SK-N-SH (cell line): ENCODE data around the gene BRI3BP. TPM values are rescaled to one million over a fixed set of nuclear protein-coding genes. Genes with fewer than 3 reads are reported as not detected.

Experiments
- CTCF ChIA-PET: fragments of 300-600, 350-600 bp; formaldehyde crosslinking; extraction: SDS; loops from one replicate; lab custom pipeline; 2021; lab: Yijun Ruan, JAX
- POLR2A ChIA-PET: fragments of 350-600 bp; sonication (Branson Sonifier 250); formaldehyde crosslinking; extraction: SDS; loops from one replicate; lab custom pipeline; 2020; ENCODE audit warnings: antibody characterized with exemption, inconsistent platforms; lab: Yijun Ruan, JAX
- DNase-seq: peaks from one replicate; pipeline ENCODE4 v3.0.0; 2012
- H2AFZ ChIP-seq: fragments of 200-600 bp; sonication (generic); 2 replicates; pipeline ENCODE4 v1.8.1; 2016; ENCODE audit warnings: antibody characterized with exemption, mild to moderate bottlenecking, low read depth
- H3F3A ChIP-seq: fragments of 200-600 bp; sonication (generic); replicated peaks from 2 replicates; pipeline ENCODE3; 2016; ENCODE audit warnings: antibody characterized with exemption, mild to moderate bottlenecking; ENCODE audit not compliant: insufficient read depth
- H3K27ac ChIP-seq, 2 experiments: fragments of 200-500 bp in 1 of 2; fragments of 200-600 bp in 1 of 2; sonication (Bioruptor generic) in 1 of 2; sonication (generic), shearing (Covaris generic) in 1 of 2; 2 replicates each; pipeline versions ENCODE4 v1.5.1 to v1.6.1; 2014 to 2016; ENCODE audit warnings: low read depth in 2 of 2, inconsistent platforms in 1 of 2, low read length in 1 of 2, mild to moderate bottlenecking in 1 of 2, mixed read lengths in 1 of 2
- H3K27me3 ChIP-seq: fragments of 200-600 bp; sonication (generic), shearing (Covaris generic); 2 replicates; pipeline ENCODE4 v1.6.1; 2016; ENCODE audit warnings: mixed run types; ENCODE audit not compliant: insufficient read depth
- H3K36me3 ChIP-seq, 2 experiments: fragments of 200-500 bp in 1 of 2; fragments of 200-600 bp in 1 of 2; sonication (Bioruptor generic) in 1 of 2; sonication (generic) in 1 of 2; replicated peaks in 1 of 2; 2 replicates each; pipeline versions ENCODE3 to v1.5.1; 2014 to 2016; ENCODE audit warnings: low read length in 1 of 2, mild to moderate bottlenecking in 1 of 2; ENCODE audit not compliant: insufficient read depth in 2 of 2, control insufficient read depth in 1 of 2
- H3K4me1 ChIP-seq, 2 experiments: fragments of 200-500 bp in 1 of 2; fragments of 200-600 bp in 1 of 2; sonication (Bioruptor generic) in 1 of 2; sonication (generic), shearing (Covaris generic) in 1 of 2; 2 replicates each; pipeline versions ENCODE4 v1.5.1 to v1.6.1; 2014 to 2016; ENCODE audit warnings: low read depth in 1 of 2, low read length in 1 of 2, mixed run types in 1 of 2; ENCODE audit not compliant: insufficient read depth in 2 of 2, control insufficient read depth in 1 of 2
- H3K4me2 ChIP-seq: fragments of 200-600 bp; sonication (generic), shearing (Covaris generic); 2 replicates; pipeline ENCODE4 v1.6.1; 2017; ENCODE audit warnings: mixed run types
- H3K4me3 ChIP-seq, 2 experiments: fragments of 200-500 bp in 1 of 2; fragments of 200-600 bp in 1 of 2; sonication (Bioruptor generic) in 1 of 2; sonication (generic), shearing (Covaris generic) in 1 of 2; 2 replicates each; pipeline versions ENCODE4 v1.5.1 to v1.8.1; 2014 to 2016; ENCODE audit warnings: low read depth in 2 of 2, inconsistent platforms in 1 of 2, low read length in 1 of 2, mild to moderate bottlenecking in 1 of 2, mixed read lengths in 1 of 2, moderate library complexity in 1 of 2
- H3K79me2 ChIP-seq: fragments of 200-600 bp; sonication (generic); 2 replicates; pipeline ENCODE4 v1.8.1; 2017; ENCODE audit warnings: mild to moderate bottlenecking; ENCODE audit not compliant: insufficient read depth
- H3K9ac ChIP-seq: fragments of 200-600 bp; sonication (generic); 2 replicates; pipeline ENCODE4 v1.6.1; 2017; ENCODE audit warnings: mixed run types
- H3K9me2 ChIP-seq: fragments of 200-600 bp; sonication (generic); 2 replicates; pipeline ENCODE4 v1.6.1; 2017; ENCODE audit warnings: mixed run types
- H3K9me3 ChIP-seq: fragments of 200-600 bp; sonication (generic); 2 replicates; pipeline ENCODE4 v1.6.1; 2017; ENCODE audit warnings: mixed run types, mild to moderate bottlenecking, moderate library complexity
- H4K20me1 ChIP-seq: fragments of 200-600 bp; sonication (generic); 2 replicates; pipeline ENCODE4 v1.6.1; 2017; ENCODE audit warnings: mild to moderate bottlenecking, mixed run types; ENCODE audit not compliant: insufficient read depth
- EP300 ChIP-seq, 2 experiments: IDR thresholded peaks; 2 replicates each; pipeline versions ENCODE4 v1.4.0 to v1.6.1; 2012; ENCODE audit warnings: borderline replicate concordance in 1 of 2, low read depth in 1 of 2, low read length in 1 of 2
- EZH2phosphoT487 ChIP-seq: fragments of 200-600 bp; sonication (generic); IDR thresholded peaks from 2 replicates; pipeline ENCODE4 v1.6.1; 2017; ENCODE audit warnings: low read depth, mixed run types, mild to moderate bottlenecking, antibody characterized with exemption, moderate library complexity, borderline replicate concordance
- FOXJ3 ChIP-seq: sonication (generic); formaldehyde crosslinking; IDR thresholded peaks from 2 replicates; pipeline ENCODE4 v1.5.1; 2020; ENCODE audit warnings: mild to moderate bottlenecking, missing genetic modification reagents
- FOXM1 ChIP-seq: IDR thresholded peaks from 2 replicates; pipeline ENCODE4 v1.4.0; 2012; ENCODE audit warnings: low read depth, mild to moderate bottlenecking
- GATA2 ChIP-seq: sonication (generic); formaldehyde crosslinking; IDR thresholded peaks from 2 replicates; pipeline ENCODE4 v1.5.0; 2020; ENCODE audit warnings: mild to moderate bottlenecking, missing genetic modification reagents
- JUND ChIP-seq: IDR thresholded peaks from 2 replicates; pipeline ENCODE4 v1.4.0; 2012
- MAX ChIP-seq: IDR thresholded peaks from 2 replicates; pipeline ENCODE4 v1.4.0; 2012; ENCODE audit warnings: low read depth
- MEF2A ChIP-seq: IDR thresholded peaks from 2 replicates; pipeline ENCODE4 v1.4.0; 2012; ENCODE audit warnings: low read depth, borderline replicate concordance
- NRF1 ChIP-seq: IDR thresholded peaks from 2 replicates; pipeline ENCODE4 v1.6.1; 2012; ENCODE audit warnings: low read depth, mild to moderate bottlenecking, low read length
- PBX3 ChIP-seq: IDR thresholded peaks from 2 replicates; pipeline ENCODE4; 2012
- RAD21 ChIP-seq: IDR thresholded peaks from 2 replicates; pipeline ENCODE4 v1.6.1; 2012; ENCODE audit warnings: mild to moderate bottlenecking, low read length
- RCOR1 ChIP-seq: fragments of 150-350 bp; IDR thresholded peaks from 2 replicates; pipeline ENCODE4 v1.6.1; 2017; ENCODE audit warnings: antibody characterized with exemption, low read length
- RXRA ChIP-seq: IDR thresholded peaks from 2 replicates; pipeline ENCODE4 v1.4.0; 2012; ENCODE audit warnings: low read depth, mild to moderate bottlenecking, borderline replicate concordance
- SIN3A ChIP-seq: IDR thresholded peaks from 2 replicates; pipeline ENCODE4 v1.6.1; 2012; ENCODE audit warnings: low read depth, mild to moderate bottlenecking, low read length, moderate library complexity, borderline replicate concordance
- SMC3 ChIP-seq: IDR thresholded peaks from 2 replicates; pipeline ENCODE4 v1.6.1; 2012; ENCODE audit warnings: low read depth, low read length, improper control_type of control experiment
- TCF12 ChIP-seq: IDR thresholded peaks from 2 replicates; pipeline ENCODE4 v1.4.0; 2012
- WGBS: methylation state at CpG from one replicate; pipeline ENCODE4 v1.1.6; 2017; ENCODE audit warnings: low lambda C conversion rate; 5-methylcytosine and 5-hydroxymethylcytosine counted together
- polyA plus RNA-seq, 3 experiments: library from polyadenylated mRNA; depleted of rRNA; stranded (reverse); fragments of >200 nt; gene quantifications; 2 replicates each; pipeline ENCODE4 v1.2.3, GENCODE V29; 2012

The BRI3BP gene
- polyA plus RNA-seq, 1 of the 3 experiments (the other 2 are of a cell fraction) = 3.8 TPM

- Histone ChIP-seq H4K20me1 (no peaks in the 10 kb centered on the region), H3K27me3 (no peaks in the 10 kb centered on the region), H3K9me3 (no peaks in the 10 kb centered on the region), H3K27ac (no peak overlapping the region), H3K4me1 (peaks cover 0 to 2% of the 10 kb centered on the region in 2 experiments; a peak in 1 of 4 replicates), H3K36me3 (no peaks in the 10 kb centered on the region), H3K4me3 (no peak overlapping the region), H3F3A (peaks cover 3% of the 10 kb centered on the region), H2AFZ (no peak overlapping the region), H3K79me2 (no peaks in the 10 kb centered on the region), H3K4me2 (no peak overlapping the region)
- no peak for DNase-seq
- CTCF ChIA-PET = interaction anchor here (1.8 kb wide), 1 partner anchor 16 kb away, joined by 6 read pairs; no protein-coding TSS in a partner anchor
- 95% methylated on average over 9 of the region's 9 CpGs for WGBS
- POLR2A ChIA-PET = interaction anchor here (1.2 kb wide), 1 partner anchor 31 kb away, joined by 3 read pairs; no protein-coding TSS in a partner anchor
- TF ChIP-seq MAX (no peak), SIN3A (no peak), SMC3 (no peak), FOXM1 (no peak), JUND (no peak)
- TF ChIP-seq, all 33 proteins: peak for 0
- no peaks in the 10 kb centered on the region for H3K9me2 ChIP-seq
- no peak overlapping the region for H3K9ac ChIP-seq
Observed at GRCh38 chr12:125025606-125026235, 32.3 kb downstream of the BRI3BP start.

- Histone ChIP-seq H3K27me3 (no peaks in the 10 kb centered on the region), H3K9ac (no peak overlapping the region), H3K4me2 (no peak overlapping the region), H4K20me1 (no peaks in the 10 kb centered on the region), H3K4me3 (no peak overlapping the region), H3K9me2 (no peaks in the 10 kb centered on the region), H3K27ac (no peak overlapping the region), H3K9me3 (no peaks in the 10 kb centered on the region), H3F3A (peaks cover 3% of the 10 kb centered on the region), H3K4me1 (peaks cover 0 to 2% of the 10 kb centered on the region in 2 experiments; a peak in 1 of 4 replicates), H2AFZ (no peak overlapping the region), H3K79me2 (no peaks in the 10 kb centered on the region), H3K36me3 (no peaks in the 10 kb centered on the region)
- no peak for DNase-seq
- 97% methylated on average over 8 of the region's 8 CpGs for WGBS
- ChIA-PET POLR2A (no interaction called here), CTCF (interaction anchor here (1.3 kb wide), 1 partner anchor 14 kb away, joined by 3 read pairs; no protein-coding TSS in a partner anchor)
- no peak for TF ChIP-seq RAD21
- TF ChIP-seq TCF12 = no peak
- TF ChIP-seq GATA2 (CRISPR knock-in tag) = no peak
- no peak for TF ChIP-seq RXRA
Observed at GRCh38 chr12:125028106-125028505, 34.7 kb downstream of the BRI3BP start.

- H4K20me1 ChIP-seq = no peaks in the 10 kb centered on the region
- TF ChIP-seq RCOR1 = no peak
- no peak for TF ChIP-seq FOXJ3 (CRISPR knock-in tag)
- TF ChIP-seq EP300 (IDR thresholded peaks at IDR 0.05; ENCODE audit: borderline replicate concordance in 1 of 2, low read depth in 1 of 2, low read length in 1 of 2) = no peak
- TF ChIP-seq NRF1 = no peak
- no peak for TF ChIP-seq PBX3
- no peak for TF ChIP-seq TCF12
- no peak for TF ChIP-seq GATA2 (CRISPR knock-in tag)
- TF ChIP-seq FOXM1 = no peak
- TF ChIP-seq SMC3 = no peak
- no peak for TF ChIP-seq RAD21
- no peak for TF ChIP-seq EZH2phosphoT487
- TF ChIP-seq MEF2A = no peak
- TF ChIP-seq MAX = no peak
- TF ChIP-seq, all 33 proteins: peak for 0
- no peaks in the 10 kb centered on the region for H3K9me2 ChIP-seq
- no peak overlapping the region for H3K4me2 ChIP-seq
- WGBS = 78% methylated on average over 7 of the region's 7 CpGs
- no peak overlapping the region for H3K4me3 ChIP-seq
- H3K36me3 ChIP-seq = no peaks in the 10 kb centered on the region
- DNase-seq = no peak
- no peak overlapping the region for H3K9ac ChIP-seq
- H3K4me1 ChIP-seq = peaks cover 0 to 2% of the 10 kb centered on the region in 2 experiments; a peak in 1 of 4 replicates
- H3K9me3 ChIP-seq = no peaks in the 10 kb centered on the region
- no peaks in the 10 kb centered on the region for H3K79me2 ChIP-seq
- H2AFZ ChIP-seq = no peak overlapping the region
- H3K27ac ChIP-seq = no peak overlapping the region
- H3F3A ChIP-seq = peaks cover 3% of the 10 kb centered on the region
- ChIA-PET CTCF (interaction anchor here (1.0 kb wide), 1 partner anchor 16 kb away, joined by 3 read pairs; no protein-coding TSS in a partner anchor), POLR2A (no interaction called here)
- no peaks in the 10 kb centered on the region for H3K27me3 ChIP-seq
Observed at GRCh38 chr12:125029761-125030358, 36.4 kb downstream of the BRI3BP start.
